ENCODE data around the gene DRG2.

GRCh38 chr17:18129041-18129502 is 41.3 kb downstream of the DRG2 start:
- no peak for TF ChIP-seq ZNF580 (CRISPR knock-in tag; IDR thresholded peaks at IDR 0.05; ENCODE audit: borderline replicate concordance, low read depth)
- TF ChIP-seq EHMT2 (IDR thresholded peaks at IDR 0.05; ENCODE audit: borderline replicate concordance, low read depth, low read length) = no peak
- no peak for TF ChIP-seq CTCF (CRISPR knock-in tag; IDR thresholded peaks at IDR 0.05)
- no peak for TF ChIP-seq TFDP1 (CRISPR knock-in tag; IDR thresholded peaks at IDR 0.05; ENCODE audit: borderline replicate concordance)
- TF ChIP-seq RBAK (CRISPR knock-in tag; IDR thresholded peaks at IDR 0.05) = no peak
- TF ChIP-seq POLR2AphosphoS5 (IDR thresholded peaks at IDR 0.05; ENCODE audit: low read depth, low read length) = no peak
- TF ChIP-seq ZNF274 (CRISPR knock-in tag; IDR thresholded peaks at IDR 0.05) = no peak
- TF ChIP-seq ZNF768 (CRISPR knock-in tag; IDR thresholded peaks at IDR 0.05) = no peak
- no peak for TF ChIP-seq ZBTB39 (CRISPR knock-in tag; IDR thresholded peaks at IDR 0.05)
- TF ChIP-seq ZSCAN31 (CRISPR knock-in tag; IDR thresholded peaks at IDR 0.05; ENCODE audit: low read depth) = no peak

Measured in HepG2 (cell line).